Ureter (tissue), 1 donor: ENCODE measurements around the gene NTRK1. TPM values are rescaled to one million over a fixed set of nuclear protein-coding genes. Genes with fewer than 3 reads are reported as not detected.

ENCODE experiments used
- DNase-seq: peaks from one replicate; pipeline ENCODE4 v3.0.0-alpha.2; 2020; ENCODE audit warnings: low spot score
- total RNA-seq: library from RNA; stranded (reverse); gene quantifications from one replicate; pipeline ENCODE4 v1.2.4, GENCODE V29; 2023
- donor health status: DM: yes; HTN: yes; CAD: no.

The NTRK1 gene
- total RNA-seq, result 1.7 TPM

GRCh38 chr1:156860628-156861423 is at the start of gene NTRK1:
TSS of gene NTRK1 (plus strand) at chr1:156860865. CDS start at chr1:156860935, 70 bp downstream.
- no peak for DNase-seq

GRCh38 chr1:156811168-156811567 is 49.5 kb upstream of the NTRK1 start:
- DNase-seq, result no peak

- no peak for DNase-seq
Measured at GRCh38 chr1:156812293-156812990, 48.2 kb upstream of the NTRK1 start.

- DNase-seq, result no peak
Measured at GRCh38 chr1:156813298-156813697, 47.4 kb upstream of the NTRK1 start.

DNA sequence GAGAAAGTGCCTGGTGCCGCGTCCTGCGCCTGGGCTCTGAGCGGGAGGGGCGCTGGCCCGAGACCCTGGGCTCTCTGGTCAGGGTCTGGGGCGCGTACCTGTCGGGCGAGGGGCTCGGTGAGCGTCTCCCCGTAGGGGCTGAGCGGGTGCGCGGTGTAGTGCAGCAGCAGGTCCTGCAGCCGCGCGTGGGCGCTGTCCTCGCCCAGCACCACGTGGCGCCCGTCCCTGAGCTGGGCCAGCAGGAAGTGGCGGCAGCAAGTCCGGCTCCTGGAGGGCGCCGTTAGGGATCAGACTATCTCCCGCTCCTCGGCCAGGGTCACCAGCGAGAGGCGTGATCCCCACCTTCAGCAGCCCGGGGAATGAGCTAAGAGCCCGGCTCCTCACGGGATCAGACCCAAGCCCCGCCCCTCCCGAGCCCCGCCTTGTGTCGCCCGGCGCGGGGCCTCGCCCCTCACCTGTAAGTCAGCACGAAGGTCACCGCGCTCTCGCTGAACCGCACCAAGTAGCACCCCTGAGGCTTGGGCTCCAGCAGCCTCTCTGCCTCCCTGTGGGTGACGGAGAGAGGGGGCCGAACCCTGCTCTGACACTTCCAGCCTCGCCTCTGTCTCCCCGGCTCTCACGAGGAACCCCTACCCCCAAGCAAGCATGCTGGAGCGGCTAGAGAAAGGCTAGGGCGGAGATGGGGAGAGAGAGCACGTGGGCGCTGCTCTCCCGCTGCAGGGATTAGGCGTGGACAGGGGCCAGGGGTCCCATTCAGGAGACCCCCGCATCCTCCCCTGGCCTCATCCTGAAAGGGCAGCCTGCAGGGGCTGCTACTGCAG is 46.7 kb upstream of the NTRK1 start:
- peak; percentile 64 for DNase-seq

- no peak for DNase-seq
Measured at GRCh38 chr1:156814571-156815260, 45.9 kb upstream of the NTRK1 start.

- DNase-seq, result no peak
Measured at GRCh38 chr1:156815307-156815826, 45.3 kb upstream of the NTRK1 start.

GRCh38 chr1:156815961-156816422 is 44.7 kb upstream of the NTRK1 start:
- DNase-seq, result no peak

DNA sequence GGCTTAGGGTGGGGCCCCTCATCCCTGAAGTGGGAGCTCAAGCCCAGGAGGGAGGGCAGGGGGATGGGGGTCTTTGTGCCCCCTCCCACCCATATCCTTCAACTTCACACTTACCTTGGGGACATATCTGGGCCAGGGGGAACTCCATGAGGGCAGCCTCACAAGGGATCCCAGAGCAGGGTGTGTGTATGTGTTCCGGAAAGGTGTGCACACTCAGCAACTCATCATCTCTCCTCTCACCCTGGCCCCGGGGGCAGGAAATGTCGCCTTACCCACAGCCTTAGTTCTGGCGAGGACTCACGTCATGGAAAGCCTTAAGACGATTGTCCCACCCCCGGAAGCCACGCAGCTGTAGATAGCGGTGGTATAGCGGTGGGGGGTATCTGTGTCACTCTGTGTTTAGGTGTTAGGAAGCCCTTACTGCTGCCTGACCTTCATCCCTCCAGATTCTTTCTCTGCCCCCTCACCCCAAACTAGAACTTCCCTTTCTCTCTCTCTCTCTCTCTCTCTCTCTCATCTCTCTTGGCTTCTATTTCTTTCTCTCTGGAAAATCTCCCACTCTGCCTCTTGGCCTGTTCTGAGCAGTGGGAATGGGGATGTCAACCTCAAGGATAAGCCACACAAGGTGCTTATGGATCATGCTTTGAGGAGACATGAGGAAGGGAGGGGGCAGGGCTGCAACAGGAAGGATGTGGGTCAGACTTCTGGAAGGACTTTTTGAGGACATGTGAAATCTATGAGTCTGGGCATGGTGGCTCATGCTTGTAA is 43.9 kb upstream of the NTRK1 start, which contains the start of gene SH2D2A:
SH2D2A (minus strand) TSS at position 288 of the 768 bp plus-strand sequence; CDS start at position 148, 140 bp downstream.
- peak; percentile 64 for DNase-seq

GRCh38 chr1:156821801-156822200 is 38.9 kb upstream of the NTRK1 start:
- no peak for DNase-seq

GRCh38 chr1:156822680-156823079 is 38.0 kb upstream of the NTRK1 start:
- no peak for DNase-seq

DNA sequence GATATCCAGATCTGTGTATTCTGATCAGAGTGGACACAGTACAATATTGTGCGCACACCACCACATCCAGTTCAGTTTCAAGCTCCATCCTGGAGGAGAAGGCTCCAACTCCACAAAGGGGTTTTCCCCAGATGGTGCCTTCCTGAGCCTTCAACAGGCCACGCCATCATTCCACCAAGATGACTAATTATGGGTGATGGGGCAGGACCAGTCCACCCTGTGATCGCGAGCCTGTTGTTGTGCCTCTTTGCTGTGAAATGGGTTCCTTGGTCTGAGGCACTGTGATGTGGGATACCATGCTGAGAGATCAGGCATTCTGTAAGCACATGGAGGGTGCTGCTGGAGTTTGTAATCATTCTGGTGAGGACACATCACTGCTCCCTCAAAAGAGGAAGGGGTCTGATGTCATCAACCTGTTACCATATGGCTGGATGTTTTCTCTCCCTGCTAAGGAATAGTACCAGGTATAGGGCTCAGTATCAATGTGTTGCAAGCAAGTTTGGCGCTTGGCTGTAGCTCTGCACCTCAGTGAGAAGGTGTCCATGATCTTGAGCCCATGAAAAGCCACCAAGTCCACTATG is 37.4 kb upstream of the NTRK1 start:
- no peak for DNase-seq

DNA sequence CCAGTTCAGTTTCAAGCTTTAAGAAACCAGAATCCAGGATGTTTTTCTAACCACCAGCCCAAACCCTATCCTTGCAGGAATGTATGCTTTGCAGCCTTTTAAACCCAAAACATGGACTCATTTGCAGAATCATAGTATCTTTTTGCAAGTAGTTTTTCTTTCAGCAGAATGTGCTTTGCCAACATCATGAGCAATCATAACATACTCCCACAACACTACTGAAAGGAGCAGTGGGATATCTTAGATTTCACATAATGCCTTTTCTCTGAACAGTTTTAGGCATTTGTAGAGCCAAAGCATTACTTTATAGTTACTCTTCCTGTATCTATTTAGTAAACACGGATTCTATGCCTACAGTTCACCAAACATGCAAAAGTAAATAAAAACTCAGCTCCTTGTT is 34.0 kb upstream of the NTRK1 start:
- DNase-seq, result no peak

GRCh38 chr1:156828400-156829124 is 32.1 kb upstream of the NTRK1 start:
- DNase-seq, result no peak

GRCh38 chr1:156832434-156832833 is 28.2 kb upstream of the NTRK1 start:
- DNase-seq, result no peak

GRCh38 chr1:156833603-156834002 is 27.1 kb upstream of the NTRK1 start:
- DNase-seq, result no peak

GRCh38 chr1:156834322-156834721 is 26.3 kb upstream of the NTRK1 start:
- DNase-seq, result no peak

GRCh38 chr1:156836041-156836654 is 24.5 kb upstream of the NTRK1 start:
- DNase-seq, result no peak

- no peak for DNase-seq
Measured at GRCh38 chr1:156836892-156837291, 23.8 kb upstream of the NTRK1 start.
